HG03196 (cell line): ENCODE results near the gene ANXA9.

Experiments used
- ATAC-seq: cut with Tn5 transposase; IDR thresholded peaks from one replicate; pipeline ENCODE4 v1.9.1; 2021; ENCODE audit not compliant: unreplicated experiment

ANXA9 gene

GRCh38 chr1:151003180-151003579 lies 21.1 kb downstream of the ANXA9 start:
- ATAC-seq, result no peak

DNA sequence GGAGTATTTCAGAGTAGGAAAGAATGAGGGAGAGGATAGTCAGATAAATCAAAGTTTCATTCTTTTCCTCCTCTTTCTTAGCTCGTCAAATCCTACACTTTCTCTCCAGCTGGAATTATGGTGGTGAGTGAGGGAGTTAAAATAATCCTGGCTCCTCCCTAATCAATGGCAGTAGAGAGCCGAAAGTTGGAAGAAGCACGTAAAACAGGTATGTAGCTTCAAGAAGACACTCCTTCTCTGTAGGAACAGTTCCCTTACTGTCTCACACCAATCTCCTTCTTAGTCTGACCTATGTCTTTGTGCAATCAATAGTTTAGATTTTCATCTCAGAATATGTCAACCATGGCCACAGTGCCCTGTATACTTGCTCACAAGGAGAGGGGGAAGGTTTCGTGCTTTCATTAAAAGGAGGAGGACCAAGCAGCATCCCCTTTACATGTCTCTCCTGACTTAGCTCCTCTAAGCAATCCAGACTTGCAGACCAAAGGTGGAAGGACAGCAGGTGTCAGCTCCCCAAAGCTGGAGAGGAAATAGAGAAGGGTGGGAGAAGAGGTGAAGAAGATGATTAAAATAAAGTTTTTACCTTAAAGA lies 23.7 kb downstream of the ANXA9 start:
- ATAC-seq, result no peak

- ATAC-seq, result peak; percentile 40
These were observed 24.4 kb downstream of the ANXA9 start, which contains the start of gene MINDY1 for GRCh38 chr1:151006327-151007052. Gene MINDY1, minus strand, starts transcription at chr1:151006902. Its CDS starts 4,285 bp downstream, at chr1:151002617.

- ATAC-seq, result no peak
These were observed 25.8 kb downstream of the ANXA9 start for GRCh38 chr1:151007853-151008243.

DNA sequence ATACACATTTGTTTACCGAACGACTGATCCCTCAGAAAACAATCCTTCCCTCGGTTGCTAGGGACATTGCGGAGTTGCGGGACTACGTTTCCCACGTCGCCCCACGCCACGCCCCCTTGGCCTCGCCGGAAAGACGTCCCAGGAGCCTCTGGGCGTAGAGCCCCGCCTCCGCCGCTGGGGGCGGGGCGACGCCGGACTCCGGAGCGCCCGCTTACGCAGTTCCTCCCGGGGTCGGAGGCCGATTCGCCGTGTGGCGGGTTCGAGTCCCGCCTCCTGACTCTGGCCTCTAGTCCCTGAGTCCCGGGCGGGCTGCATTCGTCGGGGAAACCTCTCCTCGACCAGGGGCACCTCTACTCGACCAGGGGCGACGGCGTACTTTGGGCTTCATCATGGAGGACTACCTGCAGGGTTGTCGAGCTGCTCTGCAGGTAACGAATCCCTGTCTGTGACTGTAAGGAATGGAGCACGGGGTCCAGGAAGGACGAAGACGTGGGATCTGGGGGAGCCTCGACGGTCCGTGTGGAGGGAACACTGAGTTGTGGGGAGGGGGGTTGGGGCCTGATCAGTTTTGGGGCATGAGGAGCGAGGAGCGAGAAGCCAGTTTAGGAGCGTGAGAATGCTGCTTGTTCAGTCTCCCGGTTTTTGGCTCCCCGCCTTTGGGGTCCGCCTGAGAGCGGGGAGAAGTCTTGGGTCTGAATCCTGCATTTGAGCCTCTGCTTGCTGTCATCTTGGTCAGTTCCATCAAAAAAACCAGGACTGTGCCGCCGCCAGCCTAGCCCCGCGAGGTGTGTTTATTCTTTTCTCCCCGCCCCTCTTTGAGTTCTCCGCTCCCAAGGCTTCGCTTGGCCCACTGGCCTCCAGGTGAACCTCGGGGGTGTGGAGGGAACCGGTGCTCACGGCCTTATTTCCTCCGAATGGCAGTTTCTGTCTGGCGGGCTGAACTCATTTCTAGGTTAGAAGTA lies 26.4 kb downstream of the ANXA9 start, which contains the start of gene PRUNE1:
TSS of gene PRUNE1 (plus strand) at position 206 of the 962 bp plus-strand sequence. CDS start at position 390, 184 bp downstream.
- peak; percentile 74 for ATAC-seq

DNA sequence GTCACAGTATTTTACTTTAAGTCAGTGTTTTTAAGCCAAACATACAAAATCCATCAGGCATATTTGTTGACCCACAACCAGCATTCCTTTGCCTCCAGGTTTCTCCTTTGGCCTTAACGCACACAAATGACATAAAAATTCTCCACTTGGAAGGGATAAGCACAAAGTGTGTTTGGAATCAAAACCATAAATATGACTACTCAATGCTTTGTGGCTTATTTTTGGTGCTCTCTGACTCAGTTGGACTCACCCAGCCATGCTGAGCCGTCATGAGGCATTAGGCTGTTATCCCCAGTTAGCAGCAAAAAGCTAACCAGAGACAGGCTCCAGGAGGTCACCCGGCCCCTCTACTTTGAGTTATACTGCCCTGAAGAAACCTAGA lies 27.1 kb downstream of the ANXA9 start:
- no peak for ATAC-seq

DNA sequence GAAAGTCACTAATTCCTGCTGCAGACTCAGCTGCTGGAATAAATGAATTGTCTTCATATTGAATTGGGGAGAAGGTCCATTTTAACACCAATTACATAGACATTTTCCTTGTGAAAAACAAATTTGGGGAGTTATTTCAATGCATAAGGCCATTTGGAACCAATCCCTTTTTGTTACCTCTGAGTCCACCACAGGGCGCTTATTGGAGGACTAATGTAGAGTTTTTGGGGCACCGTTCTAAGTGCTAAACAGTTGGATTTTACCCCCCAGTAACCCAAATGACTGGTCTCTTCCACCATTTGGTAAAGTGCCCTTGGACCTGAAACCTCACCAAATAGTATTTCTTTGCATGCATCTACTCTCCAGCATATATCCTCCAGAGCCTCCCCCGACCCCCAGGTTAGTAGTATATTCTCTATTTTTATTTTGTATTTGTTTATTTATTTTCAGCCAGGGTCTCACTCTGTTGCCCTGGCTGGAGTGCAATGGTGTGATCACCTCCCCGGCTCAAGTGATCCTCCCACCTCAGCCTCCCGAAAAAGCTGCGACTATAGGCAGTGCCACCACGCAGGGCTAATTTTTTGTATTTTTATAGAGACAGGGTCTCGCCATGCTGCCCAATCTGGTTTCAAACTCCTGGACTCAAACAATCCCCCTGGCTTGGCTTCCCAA lies 27.7 kb downstream of the ANXA9 start:
- ATAC-seq, result no peak

DNA sequence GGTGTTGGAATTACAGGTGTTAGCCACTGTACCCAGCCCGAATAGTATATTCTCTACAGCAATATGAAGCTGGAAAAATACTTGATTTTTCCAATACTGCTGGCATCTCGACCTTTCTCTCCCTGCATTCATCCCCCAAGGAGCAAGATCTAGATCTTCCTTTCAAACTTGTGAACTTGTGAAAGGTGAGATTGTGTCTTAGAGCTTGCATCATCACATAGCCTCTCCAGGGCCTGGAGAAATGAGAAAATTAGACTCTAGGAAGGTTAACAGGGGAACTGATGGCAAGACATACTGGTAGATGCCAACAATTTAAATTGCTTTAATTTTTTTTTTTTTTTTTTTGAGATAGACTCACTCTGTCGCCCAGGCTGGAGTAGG lies 28.2 kb downstream of the ANXA9 start:
- no peak for ATAC-seq

DNA sequence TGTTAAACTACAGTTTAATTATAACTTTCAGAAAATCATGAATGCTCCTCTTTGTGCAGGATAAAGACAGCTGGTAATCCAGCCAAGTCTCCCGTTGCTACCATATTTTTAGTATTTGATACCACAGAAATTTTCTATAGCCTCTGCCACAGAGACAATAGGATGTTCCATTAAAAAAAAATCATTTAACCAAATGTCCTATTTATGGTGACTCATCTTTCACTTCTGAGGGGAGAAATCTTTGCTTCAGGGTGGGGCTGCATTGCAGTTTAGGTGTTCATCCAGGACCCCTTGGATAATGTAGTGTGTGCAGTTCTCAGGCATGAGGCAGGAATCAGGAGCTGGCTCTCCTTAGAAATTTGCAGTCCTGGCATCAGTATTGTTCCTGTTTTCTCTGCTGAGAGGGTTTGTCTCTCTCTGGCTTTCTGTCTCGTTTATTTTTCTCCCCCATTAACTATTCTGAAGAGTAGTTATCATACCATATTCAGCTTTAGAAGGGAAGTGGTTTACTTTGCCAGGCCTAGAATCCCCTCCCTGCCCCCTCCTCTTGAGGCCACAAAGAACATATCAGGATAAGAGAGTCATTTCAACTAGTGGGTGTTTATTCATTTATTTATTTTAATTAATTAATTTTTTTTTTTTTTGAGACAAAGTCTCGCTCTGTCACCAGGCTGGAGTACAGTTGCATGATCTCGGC lies 29.2 kb downstream of the ANXA9 start:
- ATAC-seq, result no peak

DNA sequence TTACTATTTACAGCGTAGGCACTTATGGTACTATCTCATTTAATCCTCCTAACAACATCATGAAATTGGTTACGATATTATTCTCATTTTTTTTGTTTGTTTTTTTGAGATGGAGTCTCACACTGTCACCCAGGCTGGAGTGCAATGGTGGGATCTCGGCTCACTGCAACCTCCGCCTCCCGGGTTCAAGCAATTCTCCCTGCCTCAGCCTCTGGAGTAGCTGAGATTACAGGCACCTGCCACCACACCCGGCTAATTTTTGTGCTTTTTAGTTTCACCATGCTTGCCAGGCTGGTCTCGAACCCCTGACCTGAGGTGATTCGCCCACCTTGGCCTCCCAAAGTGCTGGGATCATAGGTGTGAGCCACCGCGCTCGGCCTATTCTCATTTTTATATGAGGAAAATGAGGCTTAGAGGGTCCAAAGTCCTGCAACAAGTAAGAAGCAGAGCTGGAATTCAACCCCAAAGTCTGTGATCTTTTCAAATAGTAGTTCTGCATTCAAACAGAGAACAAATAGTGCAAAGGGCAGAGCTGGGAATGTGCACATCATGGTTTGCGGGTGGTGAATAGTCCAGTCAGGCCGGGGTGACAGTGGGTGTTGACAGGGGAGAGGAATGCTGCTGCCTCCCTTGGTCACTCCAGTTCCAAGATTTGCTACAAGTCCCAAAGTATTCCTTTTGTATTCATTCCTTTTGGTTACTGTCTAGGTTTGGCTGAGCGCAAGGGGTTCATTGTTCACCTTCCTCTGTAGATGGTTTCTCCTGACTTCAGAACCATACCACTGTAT lies 30.8 kb downstream of the ANXA9 start:
- no peak for ATAC-seq

GRCh38 chr1:151013518-151013917 lies 31.4 kb downstream of the ANXA9 start:
- ATAC-seq, result no peak

GRCh38 chr1:151024540-151025146 lies 42.6 kb downstream of the ANXA9 start:
- ATAC-seq, result no peak

DNA sequence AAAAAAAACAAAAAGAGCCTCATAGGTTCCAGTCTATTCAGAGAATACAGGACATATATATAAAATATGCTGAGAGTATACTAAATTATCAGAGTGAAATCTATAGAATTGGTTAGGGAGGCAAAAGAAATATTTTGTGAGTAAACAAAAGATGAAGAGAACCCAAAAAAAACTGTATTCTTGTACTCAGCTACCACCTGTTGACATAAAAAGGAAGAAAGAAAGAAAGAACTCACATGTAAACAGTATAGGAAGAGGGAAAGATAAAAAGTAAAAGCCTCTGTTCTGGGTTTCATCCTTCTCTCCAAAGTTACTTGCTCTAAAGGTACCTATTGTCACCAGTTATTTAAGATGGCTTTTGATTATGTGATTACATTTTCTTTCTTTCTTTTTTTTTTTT lies 44.4 kb downstream of the ANXA9 start:
- ATAC-seq, result no peak

- no peak for ATAC-seq
These were observed 50.1 kb downstream of the ANXA9 start for GRCh38 chr1:151032164-151032563.

GRCh38 chr1:151035167-151035566 lies 53.1 kb downstream of the ANXA9 start:
- ATAC-seq, result no peak

GRCh38 chr1:151036356-151036755 lies 54.3 kb downstream of the ANXA9 start, which contains the start of gene BNIPL:
Gene BNIPL, plus strand, starts transcription at chr1:151036586. Its CDS starts 140 bp downstream, at chr1:151036726.
- no peak for ATAC-seq

DNA sequence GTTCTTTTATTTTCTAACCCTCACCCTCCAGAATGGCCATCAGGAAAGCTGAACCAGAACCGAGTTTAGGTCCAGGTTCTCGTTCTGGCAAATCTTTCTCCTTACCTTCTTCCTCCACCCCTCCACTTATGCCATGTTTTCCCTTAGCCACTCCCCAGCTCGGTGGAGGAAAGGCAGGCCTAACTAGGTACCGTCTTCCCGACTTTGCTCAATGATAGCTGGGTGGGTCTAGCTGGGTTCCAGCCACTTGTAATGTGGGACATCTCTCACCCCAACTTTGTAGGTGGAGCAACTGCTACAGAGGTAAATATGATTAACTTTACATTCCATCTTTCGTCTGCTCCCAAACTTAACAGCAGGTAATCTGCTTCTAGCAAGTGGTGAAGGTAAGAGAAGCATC lies 54.9 kb downstream of the ANXA9 start:
- no peak for ATAC-seq

- ATAC-seq, result no peak
These were observed 57.4 kb downstream of the ANXA9 start for GRCh38 chr1:151039521-151039920.

DNA sequence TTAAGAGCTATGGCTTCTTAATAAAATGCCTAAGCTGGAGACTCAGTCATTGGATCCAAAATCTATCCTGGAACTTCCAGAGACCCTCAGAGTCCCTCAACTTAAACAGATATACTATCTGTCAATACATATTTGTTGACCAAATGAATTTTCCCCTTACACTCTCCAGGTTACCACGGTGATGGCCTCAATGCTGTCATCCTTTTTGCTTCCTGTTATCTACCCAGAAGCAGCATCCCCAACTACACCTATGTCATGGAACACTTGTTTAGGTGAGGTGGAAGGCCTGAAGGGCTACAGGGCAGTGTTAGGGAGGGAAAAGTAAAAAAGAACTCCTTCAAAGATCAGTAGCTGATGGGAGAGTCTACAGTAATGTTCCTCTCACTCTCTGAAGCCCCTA lies 61.1 kb downstream of the ANXA9 start:
- no peak for ATAC-seq
